GM18502 (cell line): Measurements from ENCODE around the gene ADAM17.
"Not testable (repeated sequence)": the region's sequence is repeated elsewhere in the genome, so short reads cannot be mapped to it uniquely, and the experiment has no call there.

Source experiments
- ATAC-seq: cut with Tn5 transposase; IDR thresholded peaks from one replicate; pipeline ENCODE4 v1.9.1; 2021; ENCODE audit warnings: mild to moderate bottlenecking; ENCODE audit not compliant: unreplicated experiment, poor library complexity

The ADAM17 gene

GRCh38 chr2:9527995-9528787 is 27.4 kb downstream of the ADAM17 start:
- no peak for ATAC-seq

- ATAC-seq, result no peak
These were observed 30.4 kb downstream of the ADAM17 start for GRCh38 chr2:9525266-9525665.

- no peak for ATAC-seq
These were observed 31.3 kb downstream of the ADAM17 start for GRCh38 chr2:9524291-9524690.

- ATAC-seq, result no peak
These were observed 36.4 kb downstream of the ADAM17 start for GRCh38 chr2:9519250-9519649.

GRCh38 chr2:9518780-9519179 is 36.9 kb downstream of the ADAM17 start:
- ATAC-seq, result no peak

- ATAC-seq, result no peak
These were observed 37.5 kb downstream of the ADAM17 start for GRCh38 chr2:9518163-9518562.

GRCh38 chr2:9517118-9517782 is 38.4 kb downstream of the ADAM17 start:
- no peak for ATAC-seq

- not testable (repeated sequence) for ATAC-seq
These were observed 41.7 kb downstream of the ADAM17 start for GRCh38 chr2:9513946-9514345.

GRCh38 chr2:9508931-9509330 is 46.7 kb downstream of the ADAM17 start:
- no peak for ATAC-seq

- ATAC-seq, result no peak
These were observed 57.4 kb downstream of the ADAM17 start for GRCh38 chr2:9498210-9498609.

GRCh38 chr2:9497017-9497416 is 58.6 kb downstream of the ADAM17 start:
- no peak for ATAC-seq

GRCh38 chr2:9494081-9494480 is 61.5 kb downstream of the ADAM17 start:
- no peak for ATAC-seq

GRCh38 chr2:9493478-9493877 is 62.2 kb downstream of the ADAM17 start:
- ATAC-seq, result no peak

- ATAC-seq, result no peak
These were observed 62.7 kb downstream of the ADAM17 start for GRCh38 chr2:9492927-9493326.

- no peak for ATAC-seq
These were observed 64.8 kb downstream of the ADAM17 start for GRCh38 chr2:9490789-9491188.

- ATAC-seq, result no peak
These were observed 66.8 kb downstream of the ADAM17 start for GRCh38 chr2:9488583-9489547.

GRCh38 chr2:9484533-9484932 is 71.1 kb downstream of the ADAM17 start:
- ATAC-seq, result no peak

GRCh38 chr2:9483107-9483506 is 72.5 kb downstream of the ADAM17 start:
- no peak for ATAC-seq

GRCh38 chr2:9480157-9480556 is 75.5 kb downstream of the ADAM17 start:
- no peak for ATAC-seq

- ATAC-seq, result no peak
These were observed 77.1 kb downstream of the ADAM17 start for GRCh38 chr2:9478526-9478925.

- ATAC-seq, result no peak
These were observed 77.7 kb downstream of the ADAM17 start for GRCh38 chr2:9477914-9478313.
